ENCODE results near the gene PACS1.

DNA sequence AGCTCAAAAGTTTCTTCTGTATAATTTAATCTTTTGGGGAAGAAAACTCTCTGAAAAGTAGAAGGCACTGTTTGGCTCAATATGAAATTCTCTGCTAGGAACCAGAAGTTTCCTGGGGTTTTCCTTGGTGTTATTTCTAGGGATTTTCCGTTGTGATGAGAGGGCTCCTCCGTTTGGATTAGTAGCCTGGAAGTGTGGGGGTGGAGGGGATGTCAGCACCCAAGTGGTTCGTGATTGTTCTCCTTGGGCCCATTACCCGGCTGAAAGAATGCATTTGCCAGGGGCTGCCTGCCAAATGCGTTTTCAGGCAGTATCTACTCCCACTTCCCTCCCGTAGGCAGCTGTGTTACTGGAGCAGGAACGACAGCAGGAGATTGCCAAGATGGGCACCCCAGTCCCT lies 13.6 kb upstream of the PACS1 start:
- TF ChIP-seq, protein P1, sequence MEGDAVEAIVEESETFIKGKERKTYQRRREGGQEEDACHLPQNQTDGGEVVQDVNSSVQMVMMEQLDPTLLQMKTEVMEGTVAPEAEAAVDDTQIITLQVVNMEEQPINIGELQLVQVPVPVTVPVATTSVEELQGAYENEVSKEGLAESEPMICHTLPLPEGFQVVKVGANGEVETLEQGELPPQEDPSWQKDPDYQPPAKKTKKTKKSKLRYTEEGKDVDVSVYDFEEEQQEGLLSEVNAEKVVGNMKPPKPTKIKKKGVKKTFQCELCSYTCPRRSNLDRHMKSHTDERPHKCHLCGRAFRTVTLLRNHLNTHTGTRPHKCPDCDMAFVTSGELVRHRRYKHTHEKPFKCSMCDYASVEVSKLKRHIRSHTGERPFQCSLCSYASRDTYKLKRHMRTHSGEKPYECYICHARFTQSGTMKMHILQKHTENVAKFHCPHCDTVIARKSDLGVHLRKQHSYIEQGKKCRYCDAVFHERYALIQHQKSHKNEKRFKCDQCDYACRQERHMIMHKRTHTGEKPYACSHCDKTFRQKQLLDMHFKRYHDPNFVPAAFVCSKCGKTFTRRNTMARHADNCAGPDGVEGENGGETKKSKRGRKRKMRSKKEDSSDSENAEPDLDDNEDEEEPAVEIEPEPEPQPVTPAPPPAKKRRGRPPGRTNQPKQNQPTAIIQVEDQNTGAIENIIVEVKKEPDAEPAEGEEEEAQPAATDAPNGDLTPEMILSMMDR (IDR thresholded peaks at IDR 0.05; ENCODE audit: insufficient read depth, low read depth, low read length), result no peak
- no peak for TF ChIP-seq EZH2 (IDR thresholded peaks at IDR 0.05; ENCODE audit: insufficient read depth, low read length)

Data from astrocyte (in vitro differentiated cells and primary cell).